ENCODE measurements around the gene ASPG.
A peak's percentile ranks its signal among the peaks of the same experiment; 100 is the strongest.

ASPG gene

DNA sequence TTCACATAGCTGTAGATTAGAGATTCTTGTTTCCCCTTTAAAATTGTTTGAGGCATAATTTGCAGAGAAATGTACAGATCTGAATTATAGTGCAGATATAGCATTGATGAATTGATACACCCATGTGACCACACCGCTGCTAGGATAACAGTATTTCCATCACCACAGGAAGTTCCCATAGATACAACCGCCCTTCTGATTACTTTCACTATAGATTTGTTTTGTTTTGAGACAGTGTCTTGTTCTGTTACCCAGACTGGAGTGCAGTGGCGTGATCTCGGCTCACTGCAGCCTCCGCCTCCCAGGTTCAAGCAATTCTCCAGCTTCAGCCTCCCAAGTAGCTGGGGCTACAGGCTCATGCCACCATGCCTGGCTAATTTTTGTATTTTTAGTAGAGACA, 8.8 kb upstream of the ASPG start:
- no peak for DNase-seq

DNA sequence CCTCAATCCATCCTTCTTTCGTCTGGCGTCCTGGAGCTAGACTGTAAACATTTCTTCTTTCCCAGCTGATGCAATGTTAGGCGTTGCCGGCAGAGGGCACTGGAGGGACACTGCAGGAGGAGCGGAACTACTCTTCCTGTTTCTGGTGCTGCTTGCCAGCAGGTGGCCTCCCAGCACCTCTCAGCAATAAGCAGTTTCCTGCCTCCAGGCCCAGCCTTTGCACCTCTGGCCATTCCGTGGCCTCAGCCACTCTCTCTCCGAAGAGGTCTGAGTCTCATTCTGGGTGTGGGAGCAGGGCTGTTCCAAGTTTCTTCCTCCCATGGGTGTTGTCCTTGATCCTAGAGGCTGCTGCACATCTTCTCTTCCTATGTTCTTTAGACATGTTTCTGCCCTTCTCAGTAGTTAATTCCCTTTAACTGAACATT, 7.5 kb upstream of the ASPG start:
- peak; percentile 59 to 78 for DNase-seq

DNA sequence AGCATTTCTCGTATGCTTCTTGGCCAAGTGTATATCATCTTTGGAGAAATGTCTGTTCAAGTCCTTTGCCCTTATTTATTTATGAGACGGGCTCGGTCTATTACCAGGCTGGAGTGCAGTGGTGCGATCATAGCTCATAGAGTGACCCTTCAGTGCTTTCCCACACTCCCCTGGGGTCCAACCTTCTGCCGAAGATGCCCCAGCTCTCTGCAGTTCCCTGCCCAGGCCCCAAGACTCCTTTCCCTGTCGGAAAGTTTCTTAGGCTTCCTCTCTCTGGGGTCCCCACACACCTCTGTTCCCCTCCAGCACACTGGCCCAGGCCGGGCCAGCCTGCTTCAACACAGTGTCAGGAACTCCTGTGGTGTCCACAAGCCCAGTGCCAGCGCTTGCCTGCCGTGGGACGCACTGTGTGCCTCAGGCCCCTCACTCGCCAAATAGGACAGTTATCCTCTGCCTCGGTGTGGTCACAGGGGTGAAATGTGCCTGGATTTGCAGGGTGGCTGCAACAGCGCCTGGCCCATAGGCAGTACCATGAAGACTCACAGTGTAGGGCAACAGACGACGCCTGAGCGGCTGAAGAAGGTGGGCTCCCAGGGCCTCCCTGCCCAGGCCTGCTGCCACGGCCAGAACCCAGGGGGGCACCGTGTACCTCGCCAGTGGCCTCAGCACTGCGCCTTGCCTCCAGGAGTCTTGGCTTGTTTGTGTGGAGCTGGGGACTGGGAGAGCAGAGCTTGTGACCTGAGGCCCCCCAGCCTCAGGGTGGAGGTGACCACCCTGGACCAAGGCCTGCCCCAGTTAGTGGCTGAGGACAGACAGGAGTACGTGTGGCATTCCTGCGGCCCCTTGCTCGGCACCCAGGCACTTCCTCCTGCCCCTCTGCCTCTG, 4.9 kb upstream of the ASPG start:
- DNase-seq: no peak

DNA sequence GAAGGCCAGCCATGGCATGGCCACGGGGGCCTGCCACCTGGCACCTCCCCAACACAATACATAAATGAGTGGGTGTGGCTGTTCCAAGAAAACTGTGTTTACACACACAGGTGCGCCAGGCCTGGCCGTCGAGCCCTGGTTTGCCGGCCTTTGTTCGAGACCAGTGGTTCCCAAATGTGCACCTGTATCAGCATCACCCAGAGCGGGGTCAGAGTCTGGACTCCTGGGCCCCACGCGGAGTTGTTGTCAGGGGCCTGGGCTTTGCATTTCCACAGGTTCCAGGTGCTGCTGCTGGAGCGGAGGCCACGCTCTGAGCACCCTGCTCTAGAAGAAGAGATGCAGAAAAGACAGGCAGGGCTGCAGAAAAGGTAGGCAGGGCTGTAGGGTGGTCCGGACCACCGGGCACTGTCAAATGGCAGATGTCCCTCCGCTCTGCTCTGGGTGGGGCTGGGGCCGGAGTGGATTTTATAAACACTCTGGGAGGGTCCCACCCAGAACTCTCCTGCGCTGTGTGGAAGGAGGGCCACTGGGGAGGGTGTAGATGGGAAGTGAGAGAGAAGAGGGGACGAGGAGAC, 4.2 kb upstream of the ASPG start:
- no peak for DNase-seq

DNA sequence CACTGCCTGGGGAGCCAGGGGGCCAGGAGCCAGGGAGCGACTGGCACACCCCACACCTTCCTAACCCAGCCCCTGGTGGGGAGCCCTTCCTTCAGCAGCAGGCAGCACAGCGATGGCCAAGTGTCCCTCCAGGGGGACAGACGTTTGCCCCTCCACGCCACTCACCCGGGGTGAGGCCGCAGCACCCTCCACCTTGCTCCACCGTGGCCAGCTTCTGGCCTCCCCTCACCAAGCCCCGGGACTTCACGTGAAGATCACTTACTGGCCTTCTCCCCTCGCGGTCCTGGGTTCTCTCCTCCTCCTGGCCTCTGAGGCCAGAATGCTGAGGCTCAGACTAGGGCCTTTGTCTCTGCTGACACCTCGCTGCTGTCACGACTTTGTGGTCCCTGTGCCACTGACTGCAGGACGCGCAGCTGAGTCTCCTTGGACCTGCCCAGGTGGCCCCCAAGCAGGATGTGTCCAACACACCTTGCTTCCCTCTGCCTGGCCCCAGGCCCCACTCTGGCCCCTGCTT, 3.5 kb upstream of the ASPG start:
- DNase-seq: no peak

DNA sequence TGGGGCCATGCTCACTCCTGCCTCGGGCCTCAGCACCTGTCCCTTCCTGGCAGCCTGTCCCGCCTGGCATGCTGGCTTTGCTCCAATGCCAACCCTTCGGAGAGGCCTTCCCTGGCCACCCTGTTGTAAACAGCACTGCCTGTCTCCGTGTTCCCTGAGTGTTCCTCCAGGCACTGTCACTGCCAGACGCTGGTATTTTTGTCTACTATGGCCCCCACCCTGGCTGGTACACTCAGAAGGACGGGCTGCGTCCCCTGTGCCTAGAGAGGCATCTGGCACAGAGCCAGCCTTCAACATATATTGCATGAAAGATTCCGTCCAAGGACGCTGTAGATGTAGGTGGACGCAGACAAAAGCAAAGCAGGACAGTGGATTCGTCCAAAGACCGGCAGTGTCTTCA, 2.7 kb upstream of the ASPG start:
- no peak for DNase-seq

DNA sequence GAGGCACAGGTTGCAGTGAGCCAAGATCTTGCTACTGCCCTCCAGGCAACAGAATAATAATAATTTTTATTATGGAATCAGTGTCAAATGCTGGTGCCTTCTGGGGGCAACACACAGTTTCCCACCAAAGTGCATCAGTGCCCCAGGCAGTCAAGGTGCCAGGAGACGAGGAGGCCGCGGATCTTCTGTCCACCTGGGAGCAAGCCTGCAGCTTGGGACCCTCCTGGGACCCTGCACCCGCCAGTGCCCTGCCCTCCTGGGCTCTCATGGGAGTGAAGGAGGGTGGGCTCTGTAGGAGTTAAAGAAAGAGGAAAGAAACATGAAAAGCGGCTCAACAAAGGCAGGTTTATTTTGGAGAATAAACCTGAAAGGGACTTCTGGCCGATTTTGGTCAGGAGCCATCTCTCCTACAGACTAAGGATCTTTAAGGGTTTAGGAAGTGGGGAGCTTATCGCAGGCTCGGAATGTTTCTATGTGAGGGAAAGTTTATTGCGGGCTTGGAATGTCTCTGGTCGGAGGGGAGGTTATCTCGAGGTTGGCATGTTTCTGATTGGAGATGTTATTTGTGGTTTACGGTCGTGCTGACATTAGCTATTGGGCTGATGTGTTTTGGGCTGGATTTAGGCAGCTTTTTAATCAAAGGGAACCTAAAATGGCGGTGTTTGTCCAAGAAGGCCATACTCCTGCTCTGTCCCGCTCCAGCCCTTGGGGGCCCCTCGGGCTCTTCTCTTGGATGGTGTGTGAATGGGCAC, 1.1 kb upstream of the ASPG start:
- no peak for DNase-seq

DNA sequence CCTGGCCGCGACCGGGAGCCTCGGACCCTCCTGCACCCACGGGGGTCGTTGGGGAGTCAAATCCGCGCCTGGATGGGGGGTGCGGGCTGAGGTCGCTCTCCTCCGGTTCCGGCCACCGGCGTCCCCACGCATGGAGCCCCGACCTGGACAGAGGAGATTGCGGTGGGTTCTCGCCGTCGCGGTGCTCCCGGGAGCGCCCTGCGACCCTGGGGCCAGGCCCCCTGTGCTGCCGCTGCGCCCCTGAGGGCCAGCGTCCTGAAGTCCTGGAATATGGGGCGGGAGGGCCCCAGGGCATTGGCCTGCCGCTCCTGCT, 345 bp downstream of the ASPG start:
- DNase-seq: no peak

DNA sequence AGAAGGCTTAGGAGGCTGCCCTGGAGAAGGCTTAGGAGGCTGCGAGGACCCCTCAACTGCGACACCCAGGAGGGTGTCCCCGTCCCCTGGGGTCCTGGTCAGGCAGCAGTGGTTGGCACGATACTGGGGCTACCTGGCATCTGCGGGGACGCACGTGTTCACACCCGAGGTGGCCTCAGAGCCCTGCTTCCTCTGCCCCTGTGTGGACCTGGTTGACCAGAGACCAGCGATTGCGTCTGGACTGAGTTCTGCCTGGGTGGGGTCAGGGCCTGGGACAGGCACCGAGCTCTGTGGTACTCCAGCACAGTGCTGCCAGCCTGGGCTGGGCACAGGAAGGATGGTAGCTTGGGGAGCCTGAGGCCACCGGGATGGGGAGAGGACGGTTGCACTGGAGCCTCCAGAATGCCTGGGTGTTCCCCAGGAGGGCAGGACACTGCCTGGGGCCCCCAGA, 735 bp downstream of the ASPG start:
- no peak for DNase-seq

DNA sequence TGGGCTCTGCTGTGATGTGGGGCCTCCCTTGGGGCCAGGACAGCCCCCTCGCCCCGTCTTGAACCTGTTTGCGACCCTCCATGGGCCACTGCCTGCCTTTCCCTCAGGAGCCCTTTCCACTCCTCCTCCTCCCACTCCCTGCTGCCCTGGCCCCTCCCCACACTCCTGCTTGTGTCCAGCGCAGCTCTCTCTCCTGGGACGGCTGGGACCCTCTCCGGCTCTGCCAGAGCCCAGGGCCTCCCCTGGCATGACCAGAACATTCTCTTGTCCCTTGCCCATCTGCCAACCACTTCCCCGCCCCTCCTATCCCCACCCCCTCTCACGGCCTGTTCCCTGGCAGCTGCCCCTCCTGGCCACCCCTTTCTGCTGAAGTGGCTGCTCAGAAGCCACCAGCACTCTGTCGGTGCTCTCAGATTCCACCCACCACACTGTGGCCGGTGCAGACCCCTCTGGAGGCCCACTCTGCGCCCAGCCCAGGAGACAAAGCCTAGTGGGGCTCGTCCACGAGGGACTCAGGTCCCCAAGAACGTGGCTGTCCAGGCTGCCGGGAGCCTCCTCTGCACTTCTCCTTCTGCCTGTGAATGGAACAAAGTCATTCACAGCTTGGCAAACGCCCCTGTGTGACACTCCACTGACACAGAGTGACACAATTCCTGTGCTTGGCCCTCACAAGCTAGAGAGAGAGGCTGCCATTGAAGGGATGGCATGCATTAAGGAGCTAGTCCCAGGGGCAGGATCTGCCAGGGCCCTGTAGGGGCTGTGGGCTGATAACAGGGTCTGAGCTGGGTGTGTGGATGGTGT, 1.4 kb downstream of the ASPG start:
- no peak for DNase-seq

DNA sequence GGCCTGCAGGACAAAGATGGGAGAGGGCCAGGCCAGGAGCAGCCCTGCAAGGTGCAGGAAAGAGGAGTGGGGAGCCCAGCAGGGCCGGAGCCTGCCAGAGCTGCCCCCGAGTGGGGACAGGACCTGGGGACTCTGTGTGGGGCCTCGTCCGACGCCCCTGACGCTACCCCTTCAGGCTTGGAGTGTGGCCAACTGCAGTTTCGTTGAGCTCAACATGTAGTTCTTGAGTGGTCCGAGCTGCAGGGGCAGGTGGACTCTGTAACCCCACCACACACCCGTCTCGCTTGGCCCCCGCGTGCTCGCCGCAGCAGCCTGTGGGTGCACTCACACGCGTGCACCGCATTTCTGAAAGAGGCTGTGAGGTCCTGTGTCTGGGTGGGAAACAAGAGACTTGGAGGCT, 2.0 kb downstream of the ASPG start:
- DNase-seq: no peak

DNA sequence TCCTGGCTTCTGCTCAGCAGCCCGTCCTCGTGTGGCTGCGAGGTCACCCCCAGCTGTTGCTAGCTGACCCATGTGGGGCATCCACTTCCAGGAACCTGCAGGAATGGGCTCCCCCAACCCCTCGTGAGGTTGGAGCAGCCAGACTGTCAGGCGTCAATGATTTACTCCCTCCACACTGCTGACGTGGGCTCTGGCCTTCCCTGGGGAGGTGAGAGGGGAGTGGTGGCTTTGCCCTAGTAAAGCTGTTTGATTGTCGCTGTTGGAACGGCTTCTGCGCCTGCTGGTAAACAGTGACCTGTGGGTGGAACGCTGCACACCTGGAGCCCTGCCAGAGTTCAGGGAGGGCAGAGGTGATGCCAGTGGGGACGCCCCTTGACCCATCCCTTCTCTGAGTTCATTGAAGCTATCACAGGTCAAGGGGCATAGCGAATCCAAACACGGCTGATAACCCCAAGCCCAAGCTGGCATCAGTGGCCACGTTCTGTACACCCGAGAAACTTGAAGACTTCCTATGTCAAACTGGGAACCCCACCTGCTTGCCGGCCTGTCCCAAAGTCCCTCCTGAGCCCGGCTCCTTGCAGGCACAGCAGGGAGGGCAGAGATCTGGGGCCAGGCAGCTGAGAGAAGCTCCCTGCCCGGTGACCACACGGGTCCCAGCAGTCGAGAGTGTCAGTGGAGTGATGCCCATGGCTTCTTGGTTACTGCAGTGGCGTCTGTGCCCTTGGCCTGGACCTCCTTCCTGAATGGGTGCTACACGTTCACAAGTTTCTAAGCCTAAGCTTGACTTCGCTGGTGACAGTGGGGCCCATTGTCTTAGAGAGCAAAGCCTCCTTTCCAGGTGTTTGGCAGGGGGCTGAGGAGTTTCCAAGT, 2.7 kb downstream of the ASPG start:
- DNase-seq: no peak

DNA sequence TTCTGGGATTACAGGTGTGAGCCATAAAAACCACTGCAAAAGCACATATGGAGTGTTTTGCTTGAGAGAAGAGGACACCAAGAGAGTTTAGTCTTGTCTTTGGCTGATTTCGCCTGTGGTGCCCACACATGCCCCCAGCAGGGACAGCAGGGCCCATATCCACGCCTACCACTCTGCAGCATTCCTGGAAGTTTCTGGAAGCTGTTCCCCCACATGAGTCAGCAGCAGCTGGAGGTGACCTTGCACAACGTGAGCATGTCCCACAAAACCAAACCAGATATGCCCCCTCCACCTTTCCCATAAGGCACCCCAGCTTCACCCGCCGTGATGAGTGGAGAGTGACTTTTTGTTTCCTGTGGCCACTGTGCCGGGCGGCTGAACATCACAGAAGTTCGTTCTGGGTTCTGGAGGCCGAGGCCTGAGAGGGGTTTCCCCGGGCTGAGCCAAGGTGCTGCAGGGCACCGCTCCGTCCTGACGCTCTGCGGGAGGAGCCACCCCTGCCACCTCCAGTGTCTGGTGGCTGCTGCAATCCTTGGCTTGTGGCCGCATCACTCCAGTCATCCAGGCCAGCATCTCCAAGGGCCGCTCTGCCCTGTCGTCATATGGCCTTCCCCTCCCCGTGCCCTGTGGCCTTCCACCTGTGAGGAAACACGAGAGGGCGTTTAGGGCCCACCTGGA, 4.7 kb downstream of the ASPG start:
- no peak for DNase-seq

DNA sequence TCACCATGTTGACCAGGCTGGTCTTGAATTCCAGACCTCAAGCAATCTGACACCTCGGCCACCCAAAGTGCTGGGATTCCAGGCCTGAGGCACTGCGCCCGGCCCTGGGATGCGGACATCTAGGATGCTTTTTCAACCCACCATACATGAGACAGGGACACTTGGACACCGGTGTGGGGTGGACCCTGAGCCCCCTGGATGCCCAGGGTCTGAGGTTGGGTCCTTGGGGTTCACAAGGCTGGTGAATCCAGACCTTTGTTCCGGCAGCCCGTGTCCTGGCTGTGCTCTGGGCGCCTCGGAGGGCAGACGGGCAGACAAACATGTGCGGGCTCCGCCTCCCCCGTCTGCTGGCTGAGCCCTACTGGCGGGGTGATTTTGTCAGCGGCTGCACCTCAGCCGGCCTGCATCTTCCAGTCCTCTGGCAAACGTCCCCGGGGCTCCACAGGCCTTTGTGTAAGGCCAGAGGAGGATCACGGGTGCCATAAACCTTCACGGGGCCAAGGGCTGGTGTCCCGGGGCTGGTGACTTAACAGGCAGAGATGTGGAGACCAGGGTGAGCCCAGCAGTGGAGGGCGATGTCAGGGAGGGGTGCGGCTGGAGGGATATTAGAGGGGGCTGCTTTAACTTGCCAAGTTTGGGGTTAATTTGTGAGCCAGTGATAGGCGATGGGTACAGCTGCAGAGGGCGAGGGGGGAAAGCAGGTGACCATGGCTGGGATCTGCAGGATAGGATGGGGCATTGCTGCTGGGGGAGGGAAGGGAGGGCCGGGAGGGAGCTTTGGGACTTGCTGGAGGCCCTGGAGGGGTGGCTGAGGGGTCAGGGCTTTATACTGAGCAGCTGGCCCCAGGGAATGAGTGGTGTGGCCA, 5.8 kb downstream of the ASPG start:
- DNase-seq: no peak

DNA sequence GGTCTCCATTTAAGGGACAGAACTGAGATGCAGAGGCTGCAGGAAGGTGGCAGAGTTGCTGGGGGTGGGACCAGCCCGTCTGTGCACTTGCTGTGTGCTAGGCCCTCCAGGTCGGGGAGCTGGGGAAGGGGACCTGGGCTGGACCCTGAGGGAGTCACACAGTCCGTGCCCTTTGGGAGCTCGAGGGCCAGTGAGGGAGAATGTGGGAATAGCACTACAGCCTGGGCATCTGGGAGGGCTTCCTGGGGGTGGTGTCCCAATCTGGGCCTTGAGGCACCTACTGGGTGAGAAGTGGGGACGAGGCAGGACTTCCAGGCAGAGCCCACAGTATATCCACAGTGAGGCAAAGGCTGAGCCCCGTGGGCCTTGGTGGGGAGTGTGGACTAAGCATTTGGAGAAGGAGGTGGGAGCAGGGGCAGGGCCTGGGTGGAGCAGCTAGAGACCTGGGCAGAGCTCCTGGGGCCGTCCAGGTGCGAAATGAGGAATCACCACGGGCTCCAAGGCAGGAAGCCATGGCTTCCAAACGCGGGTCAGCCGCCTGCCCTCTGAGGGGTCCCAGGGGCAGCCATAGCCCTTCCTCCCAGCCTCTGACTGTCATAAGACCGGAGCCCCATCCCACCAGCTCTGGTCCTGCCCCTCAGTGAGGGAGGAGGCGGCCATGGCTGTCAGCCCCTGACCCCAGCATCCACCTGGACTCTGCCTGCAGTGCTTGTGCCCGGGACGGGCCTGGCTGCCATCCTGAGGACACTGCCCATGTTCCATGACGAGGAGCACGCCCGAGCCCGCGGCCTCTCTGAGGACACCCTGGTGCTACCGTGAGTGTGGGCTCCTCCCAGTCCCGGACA, 6.6 kb downstream of the ASPG start:
- DNase-seq: no peak

DNA sequence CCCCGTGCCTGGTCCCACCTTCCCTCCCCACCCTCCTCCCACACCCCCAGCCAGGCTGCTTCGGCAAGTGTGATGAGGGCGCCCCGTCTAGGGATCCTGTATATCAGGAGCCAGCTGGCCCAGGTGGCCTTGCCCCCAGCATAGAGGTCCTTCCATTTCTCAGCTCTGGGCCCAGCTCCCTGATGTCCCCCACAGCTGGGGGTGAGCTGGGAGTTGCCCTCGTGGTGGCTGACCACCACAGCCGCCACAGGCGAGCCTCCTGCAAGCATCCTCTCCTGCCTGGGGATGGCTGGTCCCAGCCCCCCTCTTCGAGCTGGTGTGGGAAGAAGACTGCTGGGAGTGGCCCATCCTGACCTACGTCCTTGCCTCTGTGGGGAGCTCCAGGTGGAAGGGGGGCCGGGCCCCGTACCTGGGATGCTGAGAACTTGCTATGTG, 7.4 kb downstream of the ASPG start:
- DNase-seq: no peak

DNA sequence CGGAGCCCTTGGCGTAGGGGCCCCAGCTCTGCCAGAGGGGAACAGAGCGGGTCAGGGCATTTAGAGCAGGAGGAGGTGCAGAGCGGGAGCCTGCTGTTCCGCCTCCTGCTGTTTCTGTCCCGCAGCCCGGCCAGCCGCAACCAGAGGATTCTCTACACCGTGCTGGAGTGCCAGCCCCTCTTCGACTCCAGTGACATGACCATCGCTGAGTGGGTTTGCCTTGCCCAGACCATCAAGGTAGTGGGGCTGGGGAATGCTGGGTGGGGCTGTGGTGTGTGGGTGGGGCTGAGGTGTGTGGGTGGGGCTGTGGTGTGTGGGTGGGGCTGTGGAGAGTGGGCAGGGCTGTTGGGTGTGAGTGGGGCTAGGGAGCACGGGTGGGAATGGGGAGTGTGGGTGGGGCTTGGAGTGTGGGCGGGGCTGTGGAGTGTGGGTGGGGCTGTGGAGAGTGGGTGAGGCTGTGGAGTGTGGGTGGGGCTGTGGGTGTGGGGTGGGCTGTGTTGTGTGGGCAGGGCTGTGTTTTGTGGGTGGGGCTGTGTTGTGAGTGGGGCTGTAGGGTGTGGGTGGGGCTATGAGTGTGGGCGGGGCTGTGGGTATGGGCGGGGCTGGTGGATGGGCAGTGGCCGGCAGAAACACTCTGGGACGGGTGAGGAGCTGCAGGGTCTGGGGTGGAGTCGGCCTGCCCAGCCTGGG, 8.0 kb downstream of the ASPG start:
- no peak for DNase-seq

DNA sequence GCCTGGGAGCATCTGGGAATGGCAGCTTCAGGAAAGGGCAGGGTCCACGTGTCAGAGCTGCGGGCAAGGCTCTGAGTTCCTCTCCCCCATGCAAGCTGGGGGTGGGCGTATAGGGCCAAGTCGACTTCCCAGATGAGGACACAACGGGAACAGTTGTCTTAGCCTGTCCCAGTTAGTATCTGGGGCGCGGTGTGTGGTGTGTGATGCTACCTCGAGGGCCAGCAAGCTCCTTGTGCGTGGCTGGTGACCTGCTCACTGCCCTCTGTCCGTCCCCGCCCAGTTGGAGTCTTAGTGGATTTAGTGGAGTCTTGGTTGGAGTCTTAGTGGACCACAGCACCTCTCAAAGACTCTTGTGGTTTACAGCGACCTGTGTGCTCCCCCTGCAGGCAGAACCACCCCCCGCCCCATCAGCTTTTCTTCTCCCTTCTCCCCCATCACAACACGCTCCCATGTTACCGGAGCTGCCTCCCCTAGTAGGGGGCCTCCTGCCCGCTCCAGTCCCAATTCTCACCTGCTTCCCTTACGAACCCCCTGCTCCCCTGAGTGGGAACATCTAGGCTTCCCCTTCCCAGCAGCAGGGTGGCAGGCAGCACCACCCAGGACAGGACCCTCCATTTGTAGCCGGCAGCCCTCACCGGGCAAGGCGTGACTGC, 8.7 kb downstream of the ASPG start:
- no peak for DNase-seq

Measured in hippocampal formation (tissue), 2 donors.